ENCODE data around the gene ERFL. TPM values are rescaled to one million over a fixed set of nuclear protein-coding genes. Genes with fewer than 3 reads are reported as not detected.

ERFL gene
- total and polyA plus RNA-seq, 2 of the 8 experiments (the other 6 are each of a cell fraction or from before 2014, with no cell fraction given): 0.12 TPM; not detected in 1

- FAIRE-seq: no peak
- POLR2A ChIA-PET (ENCODE audit: partially characterized antibody): interaction anchor here (0.7 to 13.9 kb wide), 6 partner anchors 12 to 457 kb away, joined by 3 to 298 read pairs (median 4); partner anchors contain the start of genes B3GNT8 and RPS19
Observed at GRCh38 chr19:41883463-41883820, 44.8 kb downstream of the ERFL start.

More at GRCh38 chr19:41883463-41883820, 44.8 kb downstream of the ERFL start:
- Histone ChIP-seq H4K91ac (replicated peaks; ENCODE audit: insufficient read length, low read length) (peak overlapping the region; percentile 52), H4K8ac (ENCODE audit: extremely low read depth, insufficient read depth, low read length) (peak overlapping the region; percentile 63; the same call in 1 of the 2 replicates), H4K5ac (ENCODE audit: insufficient read length, low read depth, low read length) (peak overlapping the region; percentile 10), H2BK120ac (replicated peaks; ENCODE audit: low read depth, low read length) (no peak overlapping the region), H3K9ac (replicated peaks in 1 of 4; ENCODE audit: extremely low read depth in 1 of 4, low read depth in 3 of 4, low read length in 3 of 4) (peak overlapping the region in 3 of 4 experiments; percentile 5 to 39 (median 23); a peak in 3 of 7 replicates), H2AFZ (ENCODE audit: low read length) (peak overlapping the region; percentile 79; the same call in 1 of the 2 replicates), H3K18ac (ENCODE audit: extremely low read depth, low read length) (peak overlapping the region; percentile 25), H2BK20ac (ENCODE audit: low read length) (no peak overlapping the region), H3K79me1 (ENCODE audit: low read depth, low read length) (peaks cover 2% of the 10 kb centered on the region; the same call in 1 of the 2 replicates), H3K23ac (ENCODE audit: insufficient read length) (no peak overlapping the region), H3K36me3 (ENCODE audit: control insufficient read depth in 2 of 4, insufficient read depth in 4 of 4, low read length in 3 of 4) (no peaks in the 10 kb centered on the region), H3K56ac (replicated peaks; ENCODE audit: insufficient read length, low read depth, low read length) (peak overlapping the region; percentile 26), H2BK5ac (ENCODE audit: low read depth, low read length) (no peak overlapping the region), H3K27me3 (replicated peaks in 1 of 4; ENCODE audit: control insufficient read depth in 3 of 4, extremely low read depth in 1 of 4, insufficient read depth in 3 of 4, low read length in 3 of 4) (peaks cover 1 to 18% (median 17%) of the 10 kb centered on the region in 4 experiments; a peak in 6 of 7 replicates), H3K4me3 (ENCODE audit: extremely low read depth in 1 of 4, insufficient read depth in 2 of 4, low read depth in 3 of 4, low read length in 4 of 4) (peak overlapping the region; percentile 70 to 97 (median 84)), H4K20me1 (replicated peaks in 1 of 2; ENCODE audit: control insufficient read depth in 1 of 2, insufficient read depth in 2 of 2, low read length in 2 of 2) (peaks cover 3% of the 10 kb centered on the region in 2 experiments), H3K9me3 (ENCODE audit: insufficient read depth in 2 of 2, low read depth in 1 of 2, low read length in 1 of 2) (no peaks in the 10 kb centered on the region), H3K14ac (ENCODE audit: insufficient read length) (no peak overlapping the region), H3K79me2 (ENCODE audit: control insufficient read depth in 1 of 2, insufficient read depth in 2 of 2, low read length in 2 of 2) (peaks cover 0 to 3% of the 10 kb centered on the region in 2 experiments; a peak in 1 of 4 replicates), H2BK12ac (ENCODE audit: low read depth, low read length) (peak overlapping the region; percentile 87; the same call in 1 of the 2 replicates), H2AK5ac (ENCODE audit: low read depth, low read length) (peak overlapping the region; percentile 90; the same call in 1 of the 2 replicates), H3K4ac (replicated peaks; ENCODE audit: insufficient read length, low read depth, low read length) (no peak overlapping the region), H3K23me2 (ENCODE audit: low read depth, low read length) (peaks cover 16% of the 10 kb centered on the region; the same call in 1 of the 2 replicates), H3K4me2 (ENCODE audit: insufficient read depth in 1 of 2, low read depth in 2 of 2, low read length in 2 of 2) (peak overlapping the region; percentile 89), H3K27ac (ENCODE audit: low read depth, low read length) (no peak overlapping the region), H2BK15ac (ENCODE audit: low read length) (no peak overlapping the region), H3K4me1 (replicated peaks in 1 of 4; ENCODE audit: control insufficient read depth in 3 of 4, insufficient read depth in 4 of 4, low read length in 3 of 4) (peaks cover 3 to 21% (median 12%) of the 10 kb centered on the region in 4 experiments)
- CTCF ChIA-PET (ENCODE audit: partially characterized antibody): interaction anchor here (0.9 to 4.3 kb wide), 5 partner anchors 10 to 75 kb away, joined by 3 to 26 read pairs (median 3); partner anchors contain the start of gene RABAC1
- WGBS, 2 experiments (ENCODE audit: extremely low coverage in 1 of 2, insufficient coverage in 1 of 2, insufficient read length in 1 of 2, insufficient replicate concordance in 2 of 2, low coverage in 1 of 2, low lambda C conversion rate in 2 of 2, missing lambda C conversion rate in 1 of 2): 5% methylated on average over 23 of the region's 23 CpGs; no CpG with 5 or more reads in 1 of the 2 experiments
- DNase-seq (ENCODE audit: low read depth in 1 of 2, low spot score in 2 of 2): no peak
- TF ChIP-seq POLR2AphosphoS5 (IDR thresholded peaks at IDR 0.05; ENCODE audit: low read depth, low read length): no peak
- TF ChIP-seq TAF7 (optimal IDR thresholded peaks at IDR 0.05; ENCODE audit: borderline replicate concordance, low read depth, low read length): no peak
- no peak for TF ChIP-seq BCL11A (IDR thresholded peaks at IDR 0.05; ENCODE audit: low read depth in 2 of 2, low read length in 2 of 2)
- TF ChIP-seq EZH2 (IDR thresholded peaks at IDR 0.05; ENCODE audit: low read depth, low read length, severe bottlenecking): no peak
- no peak for TF ChIP-seq CREB1 (IDR thresholded peaks at IDR 0.05)
- TF ChIP-seq, protein P1, sequence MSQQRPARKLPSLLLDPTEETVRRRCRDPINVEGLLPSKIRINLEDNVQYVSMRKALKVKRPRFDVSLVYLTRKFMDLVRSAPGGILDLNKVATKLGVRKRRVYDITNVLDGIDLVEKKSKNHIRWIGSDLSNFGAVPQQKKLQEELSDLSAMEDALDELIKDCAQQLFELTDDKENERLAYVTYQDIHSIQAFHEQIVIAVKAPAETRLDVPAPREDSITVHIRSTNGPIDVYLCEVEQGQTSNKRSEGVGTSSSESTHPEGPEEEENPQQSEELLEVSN (IDR thresholded peaks at IDR 0.05): peak; percentile 43; the same call in 1 of the 2 replicates
- TF ChIP-seq NANOG (IDR thresholded peaks at IDR 0.05; ENCODE audit: insufficient read depth, low read depth, low read length, poor library complexity, severe bottlenecking): no peak
- TF ChIP-seq, protein P2, sequence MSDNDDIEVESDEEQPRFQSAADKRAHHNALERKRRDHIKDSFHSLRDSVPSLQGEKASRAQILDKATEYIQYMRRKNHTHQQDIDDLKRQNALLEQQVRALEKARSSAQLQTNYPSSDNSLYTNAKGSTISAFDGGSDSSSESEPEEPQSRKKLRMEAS (IDR thresholded peaks at IDR 0.05): peak; percentile 56; the same call in 1 of the 2 replicates
- no peak for TF ChIP-seq JUN (IDR thresholded peaks at IDR 0.05; ENCODE audit: low read depth, low read length)

Measured in H1 (cell line).